CD4-positive, alpha-beta T cell treated with Interleukin-15 for 4 hours (primary cell): ENCODE data around the gene GPX1.

Source experiments
- DNase-seq: peaks from one replicate; pipeline ENCODE4 v3.0.0-alpha.2; 2020; ENCODE audit warnings: low spot score

Gene GPX1

DNA sequence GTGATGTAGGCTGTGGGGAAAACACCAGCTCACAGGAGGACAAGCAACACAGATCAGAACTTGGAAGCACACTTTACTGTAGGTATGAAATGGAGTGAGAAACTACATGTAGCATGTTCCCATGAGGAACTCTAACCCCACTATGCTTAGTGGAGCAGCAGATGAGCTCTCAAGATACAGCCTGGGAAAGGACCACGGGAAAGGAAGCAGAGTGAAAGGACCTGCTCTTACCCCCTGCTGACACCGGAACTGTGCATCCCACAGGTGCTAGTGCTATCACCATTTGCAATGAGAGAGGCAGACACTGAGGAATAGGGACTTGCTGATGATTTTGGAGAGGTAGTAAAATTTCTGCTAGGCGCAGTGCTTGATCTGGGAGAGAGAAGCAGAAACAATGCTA, 46.9 kb downstream of the GPX1 start:
- no peak for DNase-seq

DNA sequence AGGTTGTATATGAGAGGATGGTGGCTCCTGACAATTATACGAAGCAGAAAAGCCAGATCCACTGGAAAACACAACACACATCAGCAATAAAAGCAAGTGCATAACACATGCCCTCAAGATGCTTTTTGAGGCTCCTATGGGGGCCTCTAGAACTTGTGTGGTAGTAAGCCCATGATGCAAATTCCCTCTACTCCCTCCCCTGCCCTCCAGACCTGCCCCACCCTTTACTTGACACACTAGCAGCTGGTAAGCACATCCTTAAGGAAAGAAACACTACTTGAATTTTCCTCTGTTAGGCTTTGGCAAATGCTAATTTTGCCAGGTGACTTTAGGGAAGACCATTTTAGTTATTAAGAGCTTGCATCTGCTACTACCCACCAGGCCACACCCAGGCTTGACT, 47.5 kb downstream of the GPX1 start:
- DNase-seq = no peak
